ENCODE measurements around the gene FAM241B.
A peak's percentile ranks its signal among the peaks of the same experiment; 100 is the strongest.

The FAM241B gene

DNA sequence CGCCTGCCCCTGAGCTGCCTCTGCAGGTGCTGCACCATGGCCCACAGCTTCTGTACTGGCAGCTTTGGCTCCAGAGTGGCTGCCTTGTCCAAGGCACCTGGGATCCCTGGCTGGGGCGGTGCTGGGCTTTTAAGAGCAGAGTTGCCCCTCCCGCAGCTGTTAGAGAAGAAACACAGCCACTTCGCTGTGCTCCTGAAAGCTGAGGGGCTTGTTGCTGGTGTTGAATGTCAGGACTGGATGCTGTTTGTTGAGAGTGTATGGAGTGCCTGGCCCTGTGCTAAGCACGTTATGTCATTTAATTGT is 6.2 kb downstream of the FAM241B start:
- H3K4me3 ChIP-seq (ENCODE audit: low read depth, low read length) = no peak overlapping the region
- ChIA-PET CTCF (interaction anchor here (0.9 to 15.7 kb wide), 10 partner anchors 9 to 279 kb away, joined by 3 to 384 read pairs (median 12); partner anchors contain the start of gene FAM241B), POLR2A (no interaction called here)
- no peak for DNase-seq (ENCODE audit: low read depth, low spot score)
- TF ChIP-seq, protein P1, sequence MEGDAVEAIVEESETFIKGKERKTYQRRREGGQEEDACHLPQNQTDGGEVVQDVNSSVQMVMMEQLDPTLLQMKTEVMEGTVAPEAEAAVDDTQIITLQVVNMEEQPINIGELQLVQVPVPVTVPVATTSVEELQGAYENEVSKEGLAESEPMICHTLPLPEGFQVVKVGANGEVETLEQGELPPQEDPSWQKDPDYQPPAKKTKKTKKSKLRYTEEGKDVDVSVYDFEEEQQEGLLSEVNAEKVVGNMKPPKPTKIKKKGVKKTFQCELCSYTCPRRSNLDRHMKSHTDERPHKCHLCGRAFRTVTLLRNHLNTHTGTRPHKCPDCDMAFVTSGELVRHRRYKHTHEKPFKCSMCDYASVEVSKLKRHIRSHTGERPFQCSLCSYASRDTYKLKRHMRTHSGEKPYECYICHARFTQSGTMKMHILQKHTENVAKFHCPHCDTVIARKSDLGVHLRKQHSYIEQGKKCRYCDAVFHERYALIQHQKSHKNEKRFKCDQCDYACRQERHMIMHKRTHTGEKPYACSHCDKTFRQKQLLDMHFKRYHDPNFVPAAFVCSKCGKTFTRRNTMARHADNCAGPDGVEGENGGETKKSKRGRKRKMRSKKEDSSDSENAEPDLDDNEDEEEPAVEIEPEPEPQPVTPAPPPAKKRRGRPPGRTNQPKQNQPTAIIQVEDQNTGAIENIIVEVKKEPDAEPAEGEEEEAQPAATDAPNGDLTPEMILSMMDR (IDR thresholded peaks at IDR 0.05; ENCODE audit: insufficient read depth, low read length, missing control alignments) = no peak

- no peak for DNase-seq (ENCODE audit: low read depth, low spot score)
- POLR2A ChIA-PET = no interaction called here
- CTCF ChIA-PET = interaction anchor here (0.8 to 15.7 kb wide), 20 partner anchors 9 to 278 kb away, joined by 3 to 384 read pairs (median 4); partner anchors contain the start of gene FAM241B
Measured at GRCh38 chr10:69636626-69637605, 6.9 kb downstream of the FAM241B start.

DNA sequence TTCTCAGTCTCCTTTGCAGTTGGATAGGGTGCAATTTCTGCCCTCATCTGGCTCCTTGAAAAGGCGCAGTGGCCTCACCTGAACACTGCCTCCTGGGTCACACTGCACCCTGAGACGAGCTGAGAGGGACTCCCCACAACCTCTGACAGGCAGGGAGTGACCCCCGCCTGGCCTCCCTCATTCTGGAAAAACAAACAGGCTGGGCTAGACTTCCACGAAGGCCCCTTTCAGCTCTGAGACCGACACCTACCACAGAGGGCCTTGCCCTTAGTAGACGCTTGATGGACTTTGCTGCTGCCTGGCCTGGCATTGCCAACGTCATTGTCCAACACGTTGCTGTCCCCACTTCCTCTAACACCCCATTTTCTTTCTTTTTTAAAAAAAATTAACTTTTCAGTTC is 8.6 kb downstream of the FAM241B start:
- POLR2A ChIA-PET = no interaction called here
- TF ChIP-seq, protein P1 (IDR thresholded peaks at IDR 0.05; ENCODE audit: insufficient read depth, low read length, missing control alignments) = no peak

More at GRCh38 chr10:69636626-69637605, 6.9 kb downstream of the FAM241B start:
- TF ChIP-seq, protein P1 (IDR thresholded peaks at IDR 0.05; ENCODE audit: insufficient read depth, low read length, missing control alignments) = no peak
- no peak overlapping the region for H3K4me3 ChIP-seq (ENCODE audit: low read depth, low read length)

DNA sequence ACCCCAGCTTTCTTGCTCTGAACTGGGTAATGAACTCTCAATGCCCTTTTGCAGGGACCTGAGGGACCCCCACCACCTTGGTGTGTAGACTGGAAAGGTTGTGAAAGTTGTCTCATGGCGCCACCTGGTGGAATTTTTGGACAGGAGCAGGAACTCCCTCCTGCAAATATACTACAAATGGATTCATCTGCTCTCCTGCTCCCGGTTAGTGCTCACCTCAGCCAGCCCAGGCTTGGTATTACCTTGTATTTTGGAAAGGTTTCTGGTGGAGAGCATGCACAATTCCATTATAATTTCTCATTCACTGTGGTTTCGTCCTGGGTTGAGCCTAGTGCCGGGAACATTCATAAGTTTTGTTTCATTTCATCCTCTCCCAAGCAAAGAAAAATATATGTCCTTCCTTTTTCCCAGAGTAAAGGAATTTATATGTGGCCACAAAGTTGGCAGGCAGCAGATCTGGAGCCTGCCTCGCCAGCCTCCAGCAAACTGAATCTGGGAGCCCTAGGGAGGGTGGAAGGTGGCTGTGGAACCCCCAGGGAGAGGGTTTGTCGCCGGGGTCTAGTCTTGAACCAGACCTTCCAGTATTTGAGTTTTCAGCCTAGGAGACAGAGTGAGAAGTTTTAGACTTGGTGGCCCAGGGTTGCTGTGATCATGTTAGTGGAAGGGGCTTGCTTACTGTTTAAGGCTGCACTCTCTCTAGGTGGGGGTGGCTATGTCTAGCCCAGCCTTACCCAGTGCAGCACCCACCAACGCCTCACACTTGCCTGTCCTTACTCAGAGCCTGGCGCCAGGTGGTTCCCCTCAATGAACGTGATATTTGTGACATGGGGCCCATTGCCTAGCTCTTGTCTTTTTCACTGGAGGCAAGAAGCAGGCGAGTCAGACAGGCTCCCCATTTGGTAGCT is 9.5 kb downstream of the FAM241B start:
- DNase-seq (ENCODE audit: low read depth, low spot score) = no peak
- POLR2A ChIA-PET = no interaction called here
- CTCF ChIA-PET = interaction anchor here (0.6 to 15.7 kb wide), 28 partner anchors 7 to 318 kb away, joined by 3 to 384 read pairs (median 4); partner anchors contain the start of genes COL13A1 and FAM241B
- H3K4me3 ChIP-seq (ENCODE audit: low read depth, low read length) = no peak overlapping the region
- TF ChIP-seq, protein P1 (IDR thresholded peaks at IDR 0.05; ENCODE audit: insufficient read depth, low read length, missing control alignments) = peak; percentile 76

More for the DNA sequence above, 8.6 kb downstream of the FAM241B start:
- H3K4me3 ChIP-seq (ENCODE audit: low read depth, low read length) = no peak overlapping the region
- DNase-seq (ENCODE audit: low read depth, low spot score) = no peak
- CTCF ChIA-PET = interaction anchor here (0.6 to 15.7 kb wide), 19 partner anchors 8 to 283 kb away, joined by 3 to 384 read pairs (median 3); partner anchors contain the start of gene FAM241B

DNA sequence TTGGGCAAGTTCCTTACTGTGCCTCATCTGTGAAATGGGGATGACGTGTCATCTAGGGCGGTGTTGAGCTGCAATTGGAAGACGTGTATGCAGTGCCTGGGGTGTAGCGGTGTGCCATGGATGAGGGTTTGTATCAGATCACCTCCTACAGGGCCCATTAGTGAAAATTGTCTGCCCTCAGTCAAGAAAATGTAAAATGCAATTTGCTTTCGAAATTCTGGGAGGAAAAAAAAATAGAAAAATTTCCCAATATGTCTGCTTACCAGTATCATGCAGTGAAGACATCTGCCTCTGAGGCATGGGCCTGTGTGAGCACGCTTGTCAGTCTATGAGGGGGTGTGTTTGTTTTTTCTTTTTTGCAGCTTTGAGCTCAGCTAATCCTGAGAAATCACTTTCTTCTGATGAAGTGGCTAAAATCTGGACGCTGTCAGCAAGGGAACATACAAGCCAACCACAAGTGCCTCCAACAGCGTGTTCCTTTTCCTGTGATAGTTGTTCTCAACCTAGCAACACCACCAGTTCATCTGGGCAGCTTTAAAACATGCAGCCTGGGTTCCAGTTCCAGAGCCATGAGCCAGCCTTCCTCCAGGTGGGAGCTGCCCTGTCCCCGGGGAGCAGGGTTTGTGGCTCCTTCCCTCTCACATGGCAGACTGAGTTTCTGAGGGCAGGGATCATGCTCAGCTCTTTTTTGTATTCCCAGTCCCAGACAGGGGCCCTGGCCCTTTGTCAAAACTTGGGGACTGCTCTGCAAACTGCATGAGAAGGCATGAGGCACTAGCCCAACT is 10.3 kb downstream of the FAM241B start:
- ChIA-PET POLR2A (no interaction called here), CTCF (interaction anchor here (0.8 to 15.7 kb wide), 18 partner anchors 10 to 317 kb away, joined by 3 to 384 read pairs (median 4); partner anchors contain the start of genes COL13A1 and FAM241B)
- no peak for DNase-seq (ENCODE audit: low read depth, low spot score)
- no peak overlapping the region for H3K4me3 ChIP-seq (ENCODE audit: low read depth, low read length)
- TF ChIP-seq, protein P1 (IDR thresholded peaks at IDR 0.05; ENCODE audit: insufficient read depth, low read length, missing control alignments) = no peak

Data from AG04449 (cell line).